OCI-M2 (cell line): ENCODE data around the gene KREMEN2.
"Not testable (repeated sequence)": the region's sequence is repeated elsewhere in the genome, so short reads cannot be mapped to it uniquely, and the experiment has no call there.

Experiments
- DNase-seq: peaks from one replicate; lab custom pipeline; 2025; ENCODE audit not compliant: unreplicated experiment; lab: John Stamatoyannopoulos, UW

The KREMEN2 gene

GRCh38 chr16:2963723-2964474 lies at the start of gene KREMEN2:
KREMEN2 (plus strand) TSS chr16:2964275; CDS start chr16:2964521, 246 bp downstream.
- peak; percentile 17 for DNase-seq

- DNase-seq, result no peak
Observed at GRCh38 chr16:2915196-2915929, 48.7 kb upstream of the KREMEN2 start.

DNA sequence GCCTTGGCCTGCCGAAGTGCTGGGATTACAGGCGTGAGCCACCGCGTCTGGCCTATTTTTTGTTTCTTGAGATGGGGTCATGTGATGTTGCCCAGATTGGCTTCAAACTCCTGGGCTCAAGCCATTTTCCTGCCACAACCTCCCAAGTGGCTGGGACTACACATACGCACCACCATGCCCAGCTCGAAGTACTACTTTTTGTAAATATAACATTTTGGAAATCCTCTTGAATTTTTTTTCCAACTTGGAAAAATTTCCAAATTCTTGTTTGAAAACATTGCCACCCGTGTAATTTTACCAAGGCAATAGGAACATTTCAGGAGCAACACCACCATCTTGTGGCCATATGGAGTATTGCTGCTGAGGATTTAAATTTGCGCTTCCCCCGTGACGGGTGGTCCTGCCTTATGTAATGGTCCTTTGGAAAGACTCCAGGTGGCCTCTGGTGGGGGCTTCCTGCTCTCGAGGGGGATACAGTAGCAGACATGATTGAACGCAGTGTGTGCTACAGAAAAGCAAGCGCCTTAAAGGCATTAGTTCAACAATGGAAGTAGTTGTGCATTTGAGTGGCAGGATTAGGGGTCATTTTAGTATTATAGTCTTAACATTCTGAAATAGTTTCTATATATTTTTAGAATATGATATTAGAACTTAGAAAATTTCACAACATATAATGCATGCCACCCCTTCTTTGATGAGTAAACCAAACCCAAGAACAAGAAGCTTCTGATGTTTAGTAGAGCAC lies 44.4 kb upstream of the KREMEN2 start:
- peak; percentile 22 for DNase-seq

GRCh38 chr16:2923481-2923880 lies 40.6 kb upstream of the KREMEN2 start:
- no peak for DNase-seq

DNA sequence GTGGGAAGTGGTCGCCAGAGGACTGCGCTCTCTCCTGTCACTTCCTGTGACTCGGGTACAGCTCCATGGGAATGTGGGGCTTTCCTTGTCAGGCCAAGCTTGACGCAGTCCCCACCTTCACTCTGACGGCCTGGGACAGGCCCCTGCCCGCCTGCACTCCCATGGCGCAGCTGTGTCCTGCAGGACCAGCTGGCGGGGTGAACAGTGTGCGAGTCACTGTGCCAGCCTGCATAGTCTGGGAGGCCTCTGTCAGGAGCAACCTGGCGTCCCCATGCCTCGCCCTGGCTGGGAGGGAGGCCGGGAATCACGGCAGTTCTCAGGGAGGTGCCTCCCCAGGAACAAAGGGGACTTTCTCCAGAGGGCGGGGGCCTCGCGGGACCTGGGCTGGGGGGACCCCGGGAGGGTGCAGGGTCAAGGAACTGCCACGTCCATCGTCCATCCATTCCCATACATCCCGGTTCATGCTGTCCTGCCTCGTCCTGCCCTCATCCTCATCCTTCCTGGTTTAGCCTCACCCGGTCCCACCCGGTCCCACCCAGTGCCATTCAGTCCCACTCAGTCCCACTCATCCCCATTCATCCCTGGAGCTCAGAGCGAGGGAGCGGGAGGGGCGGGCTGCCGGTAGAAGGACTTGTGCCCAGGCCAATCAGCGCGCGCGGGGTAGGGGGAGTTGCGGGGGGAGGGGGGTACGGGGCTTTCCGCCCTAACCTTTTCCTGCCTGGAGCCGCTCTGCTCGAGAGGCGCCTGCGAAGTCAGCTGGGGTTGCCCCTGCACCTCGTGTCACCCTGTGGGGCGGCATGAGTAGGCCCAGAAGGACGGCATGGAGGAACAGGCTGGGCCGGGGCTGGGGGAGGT lies 38.9 kb upstream of the KREMEN2 start:
- DNase-seq, result no peak

DNA sequence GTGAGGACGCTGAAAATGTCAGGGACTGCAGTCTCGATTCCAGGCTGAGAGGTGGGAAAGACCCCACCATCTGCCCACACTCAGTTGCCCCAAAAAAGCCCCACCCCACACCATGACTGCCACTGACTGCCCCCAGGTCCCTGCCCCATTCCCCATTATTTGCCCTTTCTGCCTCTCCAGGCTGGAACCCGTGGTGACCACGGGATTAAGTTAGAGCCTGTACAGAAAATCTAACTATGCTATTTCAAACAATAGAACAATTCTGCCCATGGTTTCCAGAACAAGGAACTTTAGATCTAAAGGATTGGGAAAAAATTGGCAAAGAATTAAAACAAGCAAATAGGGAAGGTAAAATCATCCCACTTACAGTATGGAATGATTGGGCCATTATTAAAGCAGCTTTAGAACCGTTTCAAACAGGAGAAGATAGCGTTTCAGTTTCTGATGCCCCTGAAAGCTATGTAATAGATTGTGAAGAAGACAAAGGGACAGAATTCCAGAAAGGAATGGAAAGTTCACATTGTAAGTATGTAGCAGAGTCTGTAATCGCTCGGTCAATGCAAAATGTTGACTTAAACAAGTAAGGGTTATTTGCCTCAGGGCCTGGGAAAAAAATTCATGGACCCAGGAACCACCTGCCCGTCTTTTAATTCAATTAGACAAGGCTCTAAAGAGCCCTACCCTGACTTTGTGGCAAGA lies 38.0 kb upstream of the KREMEN2 start:
- DNase-seq, result no peak

- DNase-seq, result no peak
Observed at GRCh38 chr16:2926650-2926999, 37.5 kb upstream of the KREMEN2 start.

- peak; percentile 46 for DNase-seq
Observed at GRCh38 chr16:2927010-2927646, 36.9 kb upstream of the KREMEN2 start.

DNA sequence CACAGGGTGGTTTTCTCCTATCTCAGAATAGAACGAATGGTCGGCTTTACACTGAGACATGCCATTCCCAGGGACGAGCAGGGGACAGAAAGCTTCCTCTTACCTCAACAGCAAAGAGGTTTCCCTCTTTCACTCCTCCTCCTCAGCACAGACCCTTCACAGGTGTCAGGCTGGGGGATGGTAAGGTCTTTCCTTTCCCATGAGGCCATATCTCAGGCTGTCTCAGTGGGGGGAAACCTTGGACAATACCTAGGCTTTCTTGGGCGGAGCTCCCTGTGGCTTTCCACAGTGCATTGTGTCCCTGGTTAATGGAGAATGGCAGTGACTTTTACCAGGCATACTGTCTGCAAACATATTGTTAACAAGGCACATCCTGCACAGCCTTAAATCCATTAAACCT lies 35.9 kb upstream of the KREMEN2 start:
- DNase-seq, result not testable (repeated sequence)

GRCh38 chr16:2928796-2929195 lies 35.3 kb upstream of the KREMEN2 start:
- no peak for DNase-seq

GRCh38 chr16:2929693-2930092 lies 34.4 kb upstream of the KREMEN2 start:
- DNase-seq, result no peak

GRCh38 chr16:2930236-2930635 lies 33.8 kb upstream of the KREMEN2 start:
- DNase-seq, result no peak

DNA sequence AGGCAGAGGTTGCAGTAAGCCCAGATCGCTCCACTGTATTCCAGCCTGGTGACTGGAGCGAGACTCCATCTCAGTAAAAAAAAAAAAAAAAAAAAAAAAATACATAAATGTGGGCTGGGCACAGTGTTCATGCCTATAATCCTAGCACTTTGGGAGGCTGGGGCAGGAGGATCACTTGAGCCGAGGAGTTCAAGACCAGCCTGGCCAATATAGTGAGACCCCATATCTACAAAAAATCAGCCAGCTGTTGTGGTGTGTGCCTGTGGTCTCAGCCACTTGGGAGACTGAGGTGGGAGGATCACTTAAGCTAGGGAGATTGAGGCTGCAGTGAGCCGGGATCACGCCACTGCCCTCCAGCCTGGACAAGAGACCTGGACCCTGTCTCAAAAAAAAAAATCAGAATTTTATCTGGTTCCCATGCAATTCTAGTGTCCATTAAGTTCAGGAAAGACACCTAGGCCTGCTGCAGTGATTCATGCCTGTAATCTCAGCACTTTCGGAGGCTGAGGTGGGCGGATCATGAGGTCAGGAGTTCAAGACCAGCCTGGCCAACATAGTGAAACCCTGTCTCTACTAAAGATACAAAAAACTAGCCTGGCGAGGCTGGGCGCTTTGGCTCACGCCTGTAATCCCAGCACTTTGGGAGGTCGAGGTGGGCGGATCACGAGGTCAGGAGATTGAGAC lies 32.7 kb upstream of the KREMEN2 start:
- DNase-seq, result not testable (repeated sequence)

- no peak for DNase-seq
Observed at GRCh38 chr16:2933136-2933535, 30.9 kb upstream of the KREMEN2 start.

DNA sequence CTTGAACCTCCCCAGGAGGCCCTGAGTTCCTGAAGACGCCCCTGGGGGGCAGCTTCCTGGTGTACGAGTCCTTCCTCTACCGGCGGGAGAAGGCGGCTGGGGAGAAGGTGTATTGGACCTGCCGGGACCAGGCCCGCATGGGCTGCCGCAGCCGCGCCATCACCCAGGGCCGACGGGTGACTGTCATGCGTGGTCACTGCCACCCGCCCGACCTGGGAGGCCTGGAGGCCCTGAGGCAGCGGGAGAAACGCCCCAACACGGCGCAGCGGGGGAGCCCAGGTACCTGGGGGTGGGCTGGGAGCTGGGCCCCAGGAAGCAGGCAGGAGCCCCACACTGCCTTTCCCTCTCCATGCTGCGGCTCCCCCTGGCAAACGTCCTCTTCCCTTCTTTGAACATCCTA lies 30.4 kb upstream of the KREMEN2 start:
- DNase-seq, result no peak

DNA sequence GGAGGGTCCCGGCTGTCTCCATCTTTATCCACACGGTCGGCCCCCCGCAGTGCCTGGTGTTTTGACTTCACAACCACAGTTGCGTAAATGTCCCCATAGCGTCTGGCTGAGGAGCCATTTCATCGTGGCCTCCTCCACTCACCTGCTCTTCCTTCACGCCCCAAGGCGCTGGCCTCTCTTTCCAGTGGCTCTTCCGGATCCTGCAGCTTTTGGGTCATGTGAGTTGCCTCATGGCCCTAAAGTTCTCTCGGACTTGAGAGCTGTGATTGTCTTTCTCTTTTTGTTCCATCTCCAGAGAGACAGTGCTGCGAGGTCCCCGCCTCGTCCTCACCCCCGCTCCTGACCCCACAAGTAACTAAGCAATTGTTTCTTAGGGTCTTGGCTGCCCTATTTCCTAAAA lies 29.6 kb upstream of the KREMEN2 start:
- no peak for DNase-seq

DNA sequence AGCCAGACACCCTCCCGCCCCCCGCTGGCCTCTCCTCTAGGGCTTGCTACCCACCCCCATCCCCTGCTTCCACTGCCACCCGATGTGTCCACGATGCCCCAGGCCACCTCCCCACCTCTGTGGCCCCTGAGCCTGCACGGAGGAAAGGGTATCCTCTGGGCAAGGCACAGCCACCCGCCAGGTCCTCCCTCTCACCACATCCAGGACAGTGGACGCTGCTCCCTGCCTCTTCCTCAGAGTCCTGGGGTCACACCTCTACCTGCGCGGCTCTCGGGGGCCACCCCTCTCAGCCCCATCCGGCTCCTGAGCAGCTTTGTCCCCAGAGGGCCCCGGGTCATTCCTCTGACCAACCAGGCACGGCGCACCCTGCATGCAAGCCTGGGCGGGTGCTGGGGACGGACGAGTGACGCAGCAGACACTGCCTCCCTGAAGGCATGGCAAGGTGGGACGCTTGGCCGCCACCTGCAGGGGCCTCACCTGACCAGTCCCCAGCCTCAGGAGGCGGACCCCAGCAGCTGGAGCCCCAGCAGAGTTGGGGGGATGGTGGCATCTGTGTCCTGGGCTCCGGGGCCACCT lies 27.6 kb upstream of the KREMEN2 start:
- no peak for DNase-seq

GRCh38 chr16:2937170-2937569 lies 26.9 kb upstream of the KREMEN2 start:
- no peak for DNase-seq

GRCh38 chr16:2938206-2938605 lies 25.9 kb upstream of the KREMEN2 start:
- no peak for DNase-seq
